C4-2B (cell line): ENCODE results near the gene CADM1.

Experiments
- H3K27ac ChIP-seq: fragments of 450-650 bp; 2 replicates; pipeline ENCODE4 v1.5.1; 2017
- CTCF ChIP-seq: fragments of 450-650 bp; conservative IDR thresholded peaks from 2 replicates; pipeline ENCODE4 v1.5.1; 2017; ENCODE audit warnings: mild to moderate bottlenecking
- ZFX ChIP-seq: fragments of 450-650 bp; IDR thresholded peaks from 2 replicates; pipeline ENCODE4 v1.6.1; 2017

The CADM1 gene

GRCh38 chr11:115241899-115242298, 262.3 kb downstream of the CADM1 start:
- no peak overlapping the region for H3K27ac ChIP-seq
- TF ChIP-seq ZFX (no peak), CTCF (no peak)

GRCh38 chr11:115238791-115239190, 265.4 kb downstream of the CADM1 start:
- no peak overlapping the region for H3K27ac ChIP-seq
- no peak for TF ChIP-seq ZFX
- no peak for TF ChIP-seq CTCF

GRCh38 chr11:115238086-115238485, 266.1 kb downstream of the CADM1 start:
- no peak overlapping the region for H3K27ac ChIP-seq
- no peak for TF ChIP-seq CTCF
- no peak for TF ChIP-seq ZFX

GRCh38 chr11:115237578-115237977, 266.6 kb downstream of the CADM1 start:
- no peak overlapping the region for H3K27ac ChIP-seq
- TF ChIP-seq ZFX (no peak), CTCF (no peak)

GRCh38 chr11:115234794-115235193, 269.4 kb downstream of the CADM1 start:
- H3K27ac ChIP-seq: no peak overlapping the region
- TF ChIP-seq ZFX (no peak), CTCF (no peak)

GRCh38 chr11:115226556-115226955, 277.7 kb downstream of the CADM1 start:
- H3K27ac ChIP-seq: no peak overlapping the region
- TF ChIP-seq CTCF (no peak), ZFX (no peak)

- no peak for TF ChIP-seq ZFX
- no peak for TF ChIP-seq CTCF
- H3K27ac ChIP-seq: no peak overlapping the region
These were observed 279.7 kb downstream of the CADM1 start for GRCh38 chr11:115224551-115224950.
